Heart left ventricle (tissue), 16 donors: ENCODE results near the gene RTEL1. TPM values are rescaled to one million over a fixed set of nuclear protein-coding genes. Genes with fewer than 3 reads are reported as not detected.

Experiments
- ATAC-seq, 4 donors: fragments of 200-7000 bp; cut with Tn5 transposase; one replicate each; pipeline ENCODE4 v1.9.1; 2020 to 2022; ENCODE audit warnings: moderate library complexity in 4 of 4, mild to moderate bottlenecking in 3 of 4, moderate number of reproducible peaks in 1 of 4
- DNase-seq, 5 donors: peaks; one replicate each; pipeline ENCODE4 v3.0.0-alpha.2; 2020
- H3K27ac ChIP-seq, 12 donors: fragments of 200-600 bp; sonication (generic) in 4 of 12; one replicate each; pipeline versions ENCODE4 v1.5.0 to v1.8.0; 2016 to 2022; ENCODE audit warnings: mild to moderate bottlenecking in 2 of 12
- H3K27me3 ChIP-seq, 9 donors: fragments of 200-600 bp; sonication (generic) in 2 of 9; one replicate each; pipeline versions ENCODE4 v1.5.1 to v1.8.0; 2016 to 2022; ENCODE audit warnings: mild to moderate bottlenecking in 3 of 9
- H3K36me3 ChIP-seq, 9 donors: fragments of 200-600 bp; sonication (generic) in 2 of 9; one replicate each; pipeline versions ENCODE4 v1.5.0 to v1.8.0; 2018 to 2022; ENCODE audit warnings: mild to moderate bottlenecking in 2 of 9
- H3K4me1 ChIP-seq, 12 donors: fragments of 200-600 bp; sonication (generic) in 4 of 12; one replicate each; pipeline versions ENCODE4 v1.5.0 to v1.8.0; 2016 to 2022; ENCODE audit warnings: mild to moderate bottlenecking in 3 of 12
- H3K4me3 ChIP-seq, 12 donors: fragments of 200-600 bp; sonication (generic) in 4 of 12; one replicate each; pipeline versions ENCODE4 v1.5.0 to v1.8.0; 2017 to 2022; ENCODE audit warnings: mild to moderate bottlenecking in 9 of 12, moderate library complexity in 4 of 12
- H3K9me3 ChIP-seq, 12 donors: fragments of 200-600 bp; sonication (generic) in 4 of 12; one replicate each; pipeline versions ENCODE4 v1.5.0 to v1.8.0; 2016 to 2022; ENCODE audit warnings: mild to moderate bottlenecking in 1 of 12
- POLR2A ChIP-seq, 2 donors: fragments of 450-650 bp; IDR thresholded peaks; one replicate each; pipeline ENCODE4 v1.6.1; 2017; ENCODE audit warnings: antibody characterized with exemption in 2 of 2, mild to moderate bottlenecking in 2 of 2, moderate library complexity in 2 of 2
- WGBS, 4 donors: extraction: QIAGEN DNeasy Blood & Tissue Kit in 2 of 4; methylation state at CpG; one replicate each; pipeline versions ENCODE4 v1.1.5 to v1.1.7; 2013 to 2018; 5-methylcytosine and 5-hydroxymethylcytosine counted together
- intact Hi-C, 10 donors: fragments of 100-400 bp; cut with DNase I; formaldehyde crosslinking; loops; one replicate each; pipeline versions ENCODE4 v1.11.1 to v1.14.2; 2022
- polyA plus RNA-seq, 2 donors: library from polyadenylated mRNA; stranded (reverse); fragments of 200-250 nt; gene quantifications; one replicate each; pipeline ENCODE4 v1.2.3, GENCODE V29; 2013
- total RNA-seq, 9 donors: library from RNA; depleted of rRNA in 2 of 9; stranded (reverse); fragments of >200 nt in 2 of 9; fragmentation: NEBNext Ultra II Directional in 3 of 9; extraction: Animal tissue kit (Norgen Biotek cat#: 25700) in 3 of 9; gene quantifications; one replicate each; pipeline versions ENCODE4 v1.1.0 to v1.2.4, GENCODE V29; 2016 to 2023
- TF ChIP-seq, protein P1 (sequence below), 12 donors: fragments of 200-600 bp; sonication (generic) in 4 of 12; IDR thresholded peaks; one replicate each; pipeline versions ENCODE4 v1.5.0 to v1.8.0; 2018 to 2022; ENCODE audit warnings: antibody characterized with exemption in 12 of 12, mild to moderate bottlenecking in 5 of 12
- donor health status: ischemic (EF 13 %, LVEDD 7.1; RV severe dilation, severe dysfunction).
- donor health status: healthy with polysubstance abuse.
- donor health status: DM: no; HTN: yes; CAD: no.
- donor health status: DM: no; HTN: no; CAD: no.
- donor health status: ischemic (EF 25% LVEDD 6.9; RV normal size, moderate dysfunction).
- donor health status: ischemic (EF 25% LVEDD 5.7; RV mildly dilated, moderate dysfunction).
- donor health status: healthy.
- donor health status: DM: yes; HTN: yes; CAD: no.
- donor health status: ischemic (EF 35%, LVEDD 5.7; RV mildly dilated, moderate dysfunction).
- donor health status: nonischemic (EF 11% LVEDD 7.7; RV severe dilation, severe dysfunction).
- donor health status: DM: yes; HTN: yes; CAD: no.
- donor health status: PGD.
- donor health status: ischemic (EF 29% LVEDD 5.4; RV normal size, mild dysfunction).
- donor health status: nonischemic (EF 23%, LVEDD 6.1; RV moderate dilation, normal function).

The RTEL1 gene
- total and polyA plus RNA-seq, 11 donors, result 3.0 to 17.8 (median 9.6) TPM

DNA sequence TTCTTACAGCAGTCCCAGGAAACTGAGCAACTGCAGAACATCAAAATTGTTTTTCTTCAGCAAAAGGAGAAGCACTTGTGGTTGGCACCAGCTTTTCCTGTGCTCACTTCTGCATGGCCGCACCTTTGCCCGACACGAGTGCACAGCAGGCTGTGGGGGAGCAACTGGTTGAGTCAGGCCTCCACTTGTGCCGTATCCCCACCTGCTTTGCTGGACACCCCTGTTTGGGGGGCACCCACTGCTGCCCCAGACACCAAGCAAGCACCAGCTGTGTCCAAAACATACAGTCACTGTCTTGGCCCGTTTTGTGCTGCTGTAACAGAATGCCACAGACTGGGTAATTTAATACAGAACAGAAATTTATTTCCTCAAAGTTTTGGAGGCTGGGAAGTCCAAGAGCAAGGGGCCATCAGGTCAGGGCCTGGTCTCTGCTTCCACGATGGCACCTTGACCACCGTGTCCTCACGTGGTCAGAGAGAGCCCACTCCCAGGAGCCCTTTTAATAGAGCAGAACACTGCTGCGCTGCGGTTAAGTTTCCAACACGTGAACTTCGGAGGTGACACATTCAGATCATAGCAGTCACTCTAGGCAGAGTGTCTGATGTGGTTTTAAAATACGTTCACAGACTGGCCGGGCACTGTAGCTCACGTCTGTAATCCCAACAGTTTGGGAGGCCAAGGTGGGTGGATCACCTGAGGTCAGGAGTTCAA lies 22.5 kb upstream of the RTEL1 start:
- Histone ChIP-seq H3K36me3 (no peaks in the 10 kb centered on the region), H3K27ac (peak overlapping the region in 1 of 12 donors; percentile 86), H3K27me3 (no peaks in the 10 kb centered on the region), H3K9me3 (no peaks in the 10 kb centered on the region), H3K4me3 (peak overlapping the region in 1 of 12 donors; percentile 20), H3K4me1 (peaks cover 0 to 67% (median 11%) of the 10 kb centered on the region in 12 donors)
- DNase-seq (peak in 2 of 5 donors; percentile 45 to 70), ATAC-seq (peak in 1 of 4 donors; percentile 16)
- intact Hi-C loops, result no loop called here
- no peak for TF ChIP-seq POLR2A (IDR thresholded peaks at IDR 0.05)
- TF ChIP-seq, protein P1, sequence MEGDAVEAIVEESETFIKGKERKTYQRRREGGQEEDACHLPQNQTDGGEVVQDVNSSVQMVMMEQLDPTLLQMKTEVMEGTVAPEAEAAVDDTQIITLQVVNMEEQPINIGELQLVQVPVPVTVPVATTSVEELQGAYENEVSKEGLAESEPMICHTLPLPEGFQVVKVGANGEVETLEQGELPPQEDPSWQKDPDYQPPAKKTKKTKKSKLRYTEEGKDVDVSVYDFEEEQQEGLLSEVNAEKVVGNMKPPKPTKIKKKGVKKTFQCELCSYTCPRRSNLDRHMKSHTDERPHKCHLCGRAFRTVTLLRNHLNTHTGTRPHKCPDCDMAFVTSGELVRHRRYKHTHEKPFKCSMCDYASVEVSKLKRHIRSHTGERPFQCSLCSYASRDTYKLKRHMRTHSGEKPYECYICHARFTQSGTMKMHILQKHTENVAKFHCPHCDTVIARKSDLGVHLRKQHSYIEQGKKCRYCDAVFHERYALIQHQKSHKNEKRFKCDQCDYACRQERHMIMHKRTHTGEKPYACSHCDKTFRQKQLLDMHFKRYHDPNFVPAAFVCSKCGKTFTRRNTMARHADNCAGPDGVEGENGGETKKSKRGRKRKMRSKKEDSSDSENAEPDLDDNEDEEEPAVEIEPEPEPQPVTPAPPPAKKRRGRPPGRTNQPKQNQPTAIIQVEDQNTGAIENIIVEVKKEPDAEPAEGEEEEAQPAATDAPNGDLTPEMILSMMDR (IDR thresholded peaks at IDR 0.05), result no peak
- 77 to 83% (median 81%) methylated on average over 14 to 15 of the region's 15 CpGs for WGBS, 4 donors

DNA sequence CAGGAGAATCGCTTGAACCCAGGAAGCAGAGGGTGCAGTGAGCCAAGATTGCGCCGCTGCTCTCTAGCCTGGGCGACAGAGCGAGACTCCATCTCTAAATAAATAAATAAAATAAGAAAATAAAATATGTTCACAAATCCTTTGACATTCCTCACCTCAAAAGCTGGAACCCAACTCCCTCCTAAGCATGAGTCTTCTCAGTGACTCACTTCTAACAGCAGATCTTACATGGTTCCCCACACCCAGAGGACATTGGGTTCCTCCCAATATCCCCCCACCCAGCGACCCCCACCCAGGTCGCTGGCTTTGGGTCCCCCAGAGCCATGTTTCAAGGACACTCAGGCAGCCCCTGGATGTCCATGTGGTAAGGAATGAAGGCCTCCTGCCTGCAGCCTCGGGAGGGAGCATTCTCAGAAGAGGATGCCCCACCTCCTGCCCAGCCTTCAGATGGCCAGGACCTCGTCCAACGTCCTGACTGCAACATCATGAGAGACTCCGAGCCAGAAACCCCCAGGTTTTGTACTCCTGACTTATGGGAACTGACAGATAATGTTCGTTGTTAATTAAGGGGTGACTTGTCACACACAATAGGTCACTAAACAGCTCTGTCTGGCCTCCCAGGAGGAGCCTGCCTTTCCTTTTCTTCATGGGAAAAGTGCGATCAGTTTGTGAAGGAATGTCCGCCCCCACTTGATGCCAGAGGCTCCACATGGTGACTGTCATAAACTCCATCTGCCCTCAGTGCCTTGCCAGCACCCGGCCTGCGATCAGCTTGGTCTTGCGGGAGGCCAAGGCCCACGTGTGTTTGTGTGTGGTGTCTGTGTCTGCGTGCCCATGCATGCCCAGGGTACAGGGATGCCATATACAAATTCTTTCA lies 21.1 kb upstream of the RTEL1 start:
- peaks cover 0 to 59% (median 11%) of the 10 kb centered on the region in 12 donors for H3K4me1 ChIP-seq
- ATAC-seq, result no peak
- intact Hi-C loops, result no loop called here
- no peaks in the 10 kb centered on the region for H3K9me3 ChIP-seq
- H3K36me3 ChIP-seq, result no peaks in the 10 kb centered on the region
- no peak for DNase-seq
- TF ChIP-seq, protein P1 (IDR thresholded peaks at IDR 0.05), result no peak
- no peak for TF ChIP-seq POLR2A (IDR thresholded peaks at IDR 0.05)
- H3K27me3 ChIP-seq, result no peaks in the 10 kb centered on the region
- H3K27ac ChIP-seq, result peak overlapping the region in 1 of 12 donors; percentile 86
- no peak overlapping the region for H3K4me3 ChIP-seq
- WGBS, 4 donors, result 78 to 79% (median 78%) methylated on average over 19 of the region's 19 CpGs

DNA sequence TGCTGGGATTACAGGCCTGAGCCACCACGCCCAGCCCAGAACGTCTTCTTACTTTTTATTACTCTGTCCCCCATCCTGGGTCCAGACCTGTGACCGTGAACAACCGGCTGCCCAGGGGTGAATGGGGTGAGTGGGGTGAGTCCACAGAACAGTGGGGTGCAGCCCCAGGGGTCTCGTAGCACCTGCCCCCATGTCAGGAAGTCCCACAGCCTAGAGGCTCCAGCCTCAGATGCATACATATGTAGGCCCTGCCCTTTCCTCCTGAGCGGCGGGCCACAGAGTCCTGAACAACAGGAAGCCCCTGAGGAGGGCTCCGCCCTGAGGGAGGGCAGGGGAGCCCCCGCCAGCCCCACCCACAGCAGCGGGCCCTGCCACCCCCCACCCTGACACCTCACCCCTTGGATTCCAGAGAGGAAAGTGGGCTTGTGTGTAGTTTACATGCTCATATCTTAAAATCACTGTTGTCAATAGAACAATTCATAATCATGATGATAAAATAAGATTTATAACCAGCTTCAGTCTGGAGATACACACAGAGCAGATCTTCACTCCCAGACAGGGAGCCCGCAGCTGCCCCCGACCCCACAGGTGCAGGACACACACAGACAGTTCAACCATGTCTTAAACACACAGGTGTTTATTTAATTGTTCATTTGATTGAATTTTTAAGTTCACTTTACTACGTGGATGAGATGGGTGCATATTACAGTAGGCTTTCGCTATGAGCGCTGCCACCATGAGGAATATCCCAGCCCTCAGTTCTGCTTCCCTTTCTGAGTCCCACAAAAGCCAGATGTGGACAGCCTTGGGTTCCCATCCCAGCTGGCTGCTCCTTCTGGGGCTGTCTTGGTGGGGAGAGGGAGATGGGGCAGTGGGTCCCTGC lies 18.8 kb upstream of the RTEL1 start:
- Histone ChIP-seq H3K4me1 (peaks cover 0 to 61% (median 14%) of the 10 kb centered on the region in 12 donors), H3K27ac (peak overlapping the region; percentile 58 to 96 (median 82)), H3K9me3 (no peaks in the 10 kb centered on the region), H3K27me3 (no peaks in the 10 kb centered on the region), H3K36me3 (no peaks in the 10 kb centered on the region), H3K4me3 (peak overlapping the region in 10 of 12 donors; percentile 8 to 79 (median 54))
- TF ChIP-seq POLR2A (IDR thresholded peaks at IDR 0.05), result peak in 1 of 2 donors; percentile 41
- TF ChIP-seq, protein P1 (IDR thresholded peaks at IDR 0.05), result no peak
- intact Hi-C loops, result no loop called here
- peak; percentile 56 to 79 (median 70) for DNase-seq
- WGBS, 4 donors, result 59 to 68% (median 60%) methylated on average over 15 of the region's 15 CpGs
- peak; percentile 27 to 76 (median 54) for ATAC-seq
